HepG2 (cell line): ENCODE data around the gene MSMP. TPM values are rescaled to one million over a fixed set of nuclear protein-coding genes. Genes with fewer than 3 reads are reported as not detected.
A peak's percentile ranks its signal among the peaks of the same experiment; 100 is the strongest.

Source experiments
- AGO1 ChIP-seq: fragments of 200-400 bp; formaldehyde crosslinking; IDR thresholded peaks from 2 replicates; pipeline ENCODE4 v1.6.1; 2017; ENCODE audit warnings: mild to moderate bottlenecking, low read depth, low read length, moderate library complexity; ENCODE audit not compliant: poor library complexity, severe bottlenecking
- CREB1 ChIP-seq, 2 experiments: fragments of 450-650 bp in 1 of 2; IDR thresholded peaks; 2 replicates each; pipeline ENCODE4 v1.6.1; 2016 to 2017; ENCODE audit warnings: control low read depth in 1 of 2, mild to moderate bottlenecking in 1 of 2, missing compliant biosample characterization in 1 of 2, missing genetic modification characterization in 1 of 2
- CSRNP1 ChIP-seq: sonication (generic); formaldehyde crosslinking; IDR thresholded peaks from 2 replicates; pipeline ENCODE4 v1.8.1; 2023; ENCODE audit warnings: mild to moderate bottlenecking, missing genetic modification reagents
- HIC2 ChIP-seq: sonication (generic); formaldehyde crosslinking; IDR thresholded peaks from 2 replicates; pipeline ENCODE4 v1.9.0; 2022; ENCODE audit warnings: low read depth, missing genetic modification reagents
- HMGXB4 ChIP-seq, 2 experiments: sonication (generic) in 1 of 2; formaldehyde crosslinking in 1 of 2; IDR thresholded peaks; 2 replicates each; pipeline versions ENCODE4 v1.4.0 to v1.6.1; 2018 to 2020; ENCODE audit warnings: missing genetic modification reagents in 2 of 2, borderline replicate concordance in 1 of 2, low read depth in 1 of 2, mild to moderate bottlenecking in 1 of 2, missing biosample characterization in 1 of 2
- HOXD1 ChIP-seq: sonication (generic); formaldehyde crosslinking; IDR thresholded peaks from 2 replicates; pipeline ENCODE4 v1.5.0; 2020; ENCODE audit warnings: missing genetic modification reagents
- IKZF1 ChIP-seq: fragments of 450-650 bp; IDR thresholded peaks from 2 replicates; pipeline ENCODE4 v1.7.1; 2016
- IKZF5 ChIP-seq: IDR thresholded peaks from 2 replicates; pipeline ENCODE4 v1.6.1; 2018; ENCODE audit warnings: missing genetic modification reagents, mild to moderate bottlenecking, missing compliant biosample characterization
- MLLT10 ChIP-seq: sonication (generic); formaldehyde crosslinking; IDR thresholded peaks from 2 replicates; pipeline ENCODE4 v1.4.0; 2020; ENCODE audit warnings: missing genetic modification reagents
- REL ChIP-seq: sonication (generic); formaldehyde crosslinking; conservative IDR thresholded peaks from 2 replicates; pipeline ENCODE4 v1.8.0; 2022; ENCODE audit warnings: mild to moderate bottlenecking, missing genetic modification reagents, moderate library complexity
- SIN3B ChIP-seq: fragments of 150-350 bp; IDR thresholded peaks from 2 replicates; pipeline ENCODE4 v1.6.1; 2014; ENCODE audit warnings: low read length
- SMAD1 ChIP-seq: sonication (generic); formaldehyde crosslinking; IDR thresholded peaks from 2 replicates; pipeline ENCODE4 v1.4.0; 2020; ENCODE audit warnings: missing genetic modification reagents, low read depth, mild to moderate bottlenecking, borderline replicate concordance
- SP2 ChIP-seq: sonication (generic); formaldehyde crosslinking; IDR thresholded peaks from 2 replicates; pipeline ENCODE4 v1.5.1; 2020; ENCODE audit warnings: mild to moderate bottlenecking, missing genetic modification reagents
- ZNF121 ChIP-seq: sonication (generic); formaldehyde crosslinking; IDR thresholded peaks from 2 replicates; pipeline ENCODE4 v1.5.0; 2020; ENCODE audit warnings: mild to moderate bottlenecking, missing genetic modification reagents
- ZNF264 ChIP-seq: sonication (generic); formaldehyde crosslinking; IDR thresholded peaks from 2 replicates; pipeline ENCODE4 v1.4.0; 2020; ENCODE audit warnings: missing genetic modification reagents
- ZNF614 ChIP-seq: IDR thresholded peaks from 2 replicates; pipeline ENCODE4 v1.6.1; 2018; ENCODE audit warnings: missing biosample characterization, missing genetic modification reagents, inconsistent platforms, borderline replicate concordance
- ZNF670 ChIP-seq: sonication (generic); formaldehyde crosslinking; IDR thresholded peaks from 2 replicates; pipeline ENCODE4 v1.8.0; 2022; ENCODE audit warnings: mild to moderate bottlenecking, missing genetic modification reagents, borderline replicate concordance
- ZNF768 ChIP-seq: sonication (generic); formaldehyde crosslinking; IDR thresholded peaks from 2 replicates; pipeline ENCODE4 v1.4.0; 2020; ENCODE audit warnings: missing genetic modification reagents
- ZNF879 ChIP-seq: sonication (generic); formaldehyde crosslinking; IDR thresholded peaks from 2 replicates; pipeline ENCODE4 v1.8.1; 2023; ENCODE audit warnings: missing genetic modification reagents
- polyA plus RNA-seq, 8 experiments: library from polyadenylated mRNA; depleted of rRNA in 3 of 8; stranded (reverse) in 7 of 8; unstranded in 1 of 8; fragments of >200 nt; fragmentation: Illumina TruSeq in 4 of 8; extraction: Trizol in 4 of 8; gene quantifications; 2 replicates each; pipeline versions ENCODE4 v1.2.1 to v1.2.3, GENCODE V29; 2011 to 2016; ENCODE audit warnings: low read depth in 4 of 8, missing spikeins in 1 of 8, mixed read lengths in 1 of 8; ENCODE audit not compliant: insufficient read depth in 1 of 8
- total RNA-seq, 5 experiments: library from RNA; depleted of rRNA; stranded (reverse); fragments of >200 nt; fragmentation: Illumina TruSeq; extraction: Trizol; gene quantifications; 2 replicates each; pipeline ENCODE4 v1.2.3, GENCODE V29; 2016; ENCODE audit warnings: low read depth in 1 of 5

The MSMP gene
- total and polyA plus RNA-seq, 2 of the 13 experiments (the other 11 are each of a cell fraction or from before 2014, with no cell fraction given), result 0.24 to 0.46 TPM

GRCh38 chr9:35756275-35757225, 2.5 kb upstream of the MSMP start (continued):
- TF ChIP-seq ZNF264, result peak; percentile 58; the same call in 1 of the 2 replicates
- no peak for TF ChIP-seq SP2 (CRISPR knock-in tag)
- 0 out of 2 replicates have a peak, but pooled peaks have one; percentile 8 for TF ChIP-seq ZNF121 (CRISPR knock-in tag)
- no peak for TF ChIP-seq SIN3B
- no peak for TF ChIP-seq CREB1 (IDR thresholded peaks at IDR 0.05)
- TF ChIP-seq CREB1 (CRISPR knock-in tag; IDR thresholded peaks at IDR 0.05), result no peak
- TF ChIP-seq ZNF768 (CRISPR knock-in tag), result peak; percentile 54; the same call in 1 of the 2 replicates
- no peak for TF ChIP-seq REL (CRISPR knock-in tag)
- peak; percentile 82 for TF ChIP-seq HOXD1 (CRISPR knock-in tag)
- TF ChIP-seq CSRNP1, result no peak
- no peak for TF ChIP-seq AGO1
- 0 out of 2 replicates have a peak, but pooled peaks have one; percentile 4 for TF ChIP-seq ZNF670 (CRISPR knock-in tag)
- peak; percentile 46; the same call in 1 of the 2 replicates for TF ChIP-seq HIC2 (CRISPR knock-in tag)
- TF ChIP-seq ZNF614, result peak; percentile 60; the same call in 1 of the 2 replicates
- 0 out of 2 replicates have a peak, but pooled peaks have one; percentile 34 for TF ChIP-seq SMAD1 (CRISPR knock-in tag)
- no peak for TF ChIP-seq IKZF1
- TF ChIP-seq IKZF5 (CRISPR knock-in tag), result peak; percentile 81
- TF ChIP-seq HMGXB4 (CRISPR knock-in tag; IDR thresholded peaks at IDR 0.05; ENCODE audit: borderline replicate concordance in 1 of 2, low read depth in 1 of 2), result peak; percentile 72 to 92
- no peak for TF ChIP-seq MLLT10 (CRISPR knock-in tag)
- no peak for TF ChIP-seq ZNF879 (CRISPR knock-in tag)
